ENCODE measurements around the gene TSKU. TPM values are rescaled to one million over a fixed set of nuclear protein-coding genes. Genes with fewer than 3 reads are reported as not detected.

The TSKU gene
- total RNA-seq, 2 experiments from 2014 or later, result 1.5 to 1.8 TPM

DNA sequence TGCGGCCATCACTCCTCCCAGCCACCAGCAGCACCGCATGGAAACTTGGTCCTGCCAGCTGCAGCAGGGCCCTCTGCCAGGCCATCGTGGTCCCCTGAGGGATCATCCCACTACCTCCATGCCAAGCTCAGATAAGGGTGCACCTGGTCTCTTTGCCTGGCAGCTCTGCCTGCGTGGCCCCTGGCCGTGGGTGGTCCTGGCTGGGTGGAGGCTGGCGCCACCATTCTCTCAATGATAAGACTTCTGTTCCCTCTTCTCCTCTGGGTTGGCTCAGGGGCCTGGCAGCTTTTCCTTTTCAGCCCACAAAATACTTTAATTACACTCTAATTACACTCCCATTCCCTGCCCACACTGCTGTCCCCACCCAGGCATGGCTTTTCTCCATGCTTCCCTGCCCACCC lies 26.8 kb upstream of the TSKU start:
- TF ChIP-seq, protein P1, sequence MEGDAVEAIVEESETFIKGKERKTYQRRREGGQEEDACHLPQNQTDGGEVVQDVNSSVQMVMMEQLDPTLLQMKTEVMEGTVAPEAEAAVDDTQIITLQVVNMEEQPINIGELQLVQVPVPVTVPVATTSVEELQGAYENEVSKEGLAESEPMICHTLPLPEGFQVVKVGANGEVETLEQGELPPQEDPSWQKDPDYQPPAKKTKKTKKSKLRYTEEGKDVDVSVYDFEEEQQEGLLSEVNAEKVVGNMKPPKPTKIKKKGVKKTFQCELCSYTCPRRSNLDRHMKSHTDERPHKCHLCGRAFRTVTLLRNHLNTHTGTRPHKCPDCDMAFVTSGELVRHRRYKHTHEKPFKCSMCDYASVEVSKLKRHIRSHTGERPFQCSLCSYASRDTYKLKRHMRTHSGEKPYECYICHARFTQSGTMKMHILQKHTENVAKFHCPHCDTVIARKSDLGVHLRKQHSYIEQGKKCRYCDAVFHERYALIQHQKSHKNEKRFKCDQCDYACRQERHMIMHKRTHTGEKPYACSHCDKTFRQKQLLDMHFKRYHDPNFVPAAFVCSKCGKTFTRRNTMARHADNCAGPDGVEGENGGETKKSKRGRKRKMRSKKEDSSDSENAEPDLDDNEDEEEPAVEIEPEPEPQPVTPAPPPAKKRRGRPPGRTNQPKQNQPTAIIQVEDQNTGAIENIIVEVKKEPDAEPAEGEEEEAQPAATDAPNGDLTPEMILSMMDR (conservative IDR thresholded peaks at IDR 0.05; ENCODE audit: low read length), result no peak
- TF ChIP-seq EZH2phosphoT487 (IDR thresholded peaks at IDR 0.05; ENCODE audit: borderline replicate concordance, low read depth, low read length), result no peak
- CTCF ChIA-PET (ENCODE audit: unreplicated experiment), result no interaction called here
- POLR2A ChIA-PET, result interaction anchor here (1.0 kb wide), 1 partner anchor 84 kb away, joined by 3 read pairs; no protein-coding TSS in a partner anchor

GRCh38 chr11:76758311-76758710 lies 24.8 kb upstream of the TSKU start:
- Histone ChIP-seq H3K4me2 (ENCODE audit: low read length) (no peak overlapping the region), H3K9me2 (ENCODE audit: insufficient read depth, low read length) (no peaks in the 10 kb centered on the region), H3K36me3 (ENCODE audit: insufficient read depth, low read length) (no peaks in the 10 kb centered on the region), H2AFZ (ENCODE audit: low read length) (no peak overlapping the region), H3K79me2 (ENCODE audit: insufficient read depth, low read depth, low read length) (no peaks in the 10 kb centered on the region), H3K4me3 (ENCODE audit: low read depth, low read length, poor library complexity, severe bottlenecking) (no peak overlapping the region), H3K27ac (ENCODE audit: low read depth, low read length, poor library complexity, severe bottlenecking) (no peak overlapping the region), H3K9me3 (ENCODE audit: low read length) (no peaks in the 10 kb centered on the region), H3K4me1 (ENCODE audit: insufficient read depth, low read length, poor library complexity, severe bottlenecking) (no peaks in the 10 kb centered on the region), H4K20me1 (ENCODE audit: insufficient read depth, low read length) (no peaks in the 10 kb centered on the region)
- intact Hi-C loops (cut with micrococcal nuclease; ENCODE audit: unreplicated experiment), result no loop called here
- ChIA-PET CTCF (ENCODE audit: unreplicated experiment) (no interaction called here), POLR2A (no interaction called here)
- no peak for DNase-seq (ENCODE audit: low spot score)
- TF ChIP-seq EZH2phosphoT487 (IDR thresholded peaks at IDR 0.05; ENCODE audit: borderline replicate concordance, low read depth, low read length), result no peak
- TF ChIP-seq, protein P1 (conservative IDR thresholded peaks at IDR 0.05; ENCODE audit: low read length), result no peak
- no TSS peak for BruUV-seq (replicated peaks)

More for the DNA sequence above, 26.8 kb upstream of the TSKU start:
- intact Hi-C loops (cut with micrococcal nuclease; ENCODE audit: unreplicated experiment), result no loop called here
- H3K79me2 ChIP-seq (ENCODE audit: insufficient read depth, low read depth, low read length), result no peaks in the 10 kb centered on the region
- no peak overlapping the region for H2AFZ ChIP-seq (ENCODE audit: low read length)
- no peak overlapping the region for H3K4me2 ChIP-seq (ENCODE audit: low read length)
- no peak for DNase-seq (ENCODE audit: low spot score)
- H3K27ac ChIP-seq (ENCODE audit: low read depth, low read length, poor library complexity, severe bottlenecking), result no peak overlapping the region
- H3K9me3 ChIP-seq (ENCODE audit: low read length), result no peaks in the 10 kb centered on the region
- no peaks in the 10 kb centered on the region for H3K36me3 ChIP-seq (ENCODE audit: insufficient read depth, low read length)
- H3K4me1 ChIP-seq (ENCODE audit: insufficient read depth, low read length, poor library complexity, severe bottlenecking), result no peaks in the 10 kb centered on the region
- H3K4me3 ChIP-seq (ENCODE audit: low read depth, low read length, poor library complexity, severe bottlenecking), result no peak overlapping the region
- no peaks in the 10 kb centered on the region for H4K20me1 ChIP-seq (ENCODE audit: insufficient read depth, low read length)
- BruUV-seq (replicated peaks), result no TSS peak
- no peaks in the 10 kb centered on the region for H3K9me2 ChIP-seq (ENCODE audit: insufficient read depth, low read length)

DNA sequence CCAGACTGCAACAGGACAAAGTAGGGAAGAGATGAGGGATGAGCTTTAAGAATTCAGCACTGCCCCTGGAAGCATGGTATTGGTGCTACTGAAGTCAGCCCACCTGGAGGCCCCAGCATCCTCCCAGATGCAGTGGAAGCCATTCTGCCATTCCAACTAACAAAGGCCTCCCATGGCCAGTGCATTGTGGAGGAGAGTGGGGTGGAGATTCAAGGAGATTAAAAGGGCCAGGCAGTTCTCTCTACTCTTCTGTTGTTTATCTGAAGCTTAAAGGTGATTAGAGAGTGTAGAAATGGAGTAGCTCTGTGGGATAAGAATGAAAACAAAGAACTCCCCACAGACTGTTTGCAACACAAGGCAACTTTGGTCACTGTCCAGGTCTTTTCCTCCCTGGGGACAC lies 24.1 kb upstream of the TSKU start:
- TF ChIP-seq, protein P1 (conservative IDR thresholded peaks at IDR 0.05; ENCODE audit: low read length), result no peak
- TF ChIP-seq EZH2phosphoT487 (IDR thresholded peaks at IDR 0.05; ENCODE audit: borderline replicate concordance, low read depth, low read length), result no peak
- ChIA-PET POLR2A (no interaction called here), CTCF (ENCODE audit: unreplicated experiment) (no interaction called here)
- Histone ChIP-seq H3K36me3 (ENCODE audit: insufficient read depth, low read length) (no peaks in the 10 kb centered on the region), H4K20me1 (ENCODE audit: insufficient read depth, low read length) (no peaks in the 10 kb centered on the region), H3K4me2 (ENCODE audit: low read length) (no peak overlapping the region), H3K79me2 (ENCODE audit: insufficient read depth, low read depth, low read length) (no peaks in the 10 kb centered on the region), H2AFZ (ENCODE audit: low read length) (no peak overlapping the region), H3K27ac (ENCODE audit: low read depth, low read length, poor library complexity, severe bottlenecking) (no peak overlapping the region), H3K4me1 (ENCODE audit: insufficient read depth, low read length, poor library complexity, severe bottlenecking) (no peaks in the 10 kb centered on the region), H3K9me2 (ENCODE audit: insufficient read depth, low read length) (no peaks in the 10 kb centered on the region), H3K9me3 (ENCODE audit: low read length) (no peaks in the 10 kb centered on the region), H3K4me3 (ENCODE audit: low read depth, low read length, poor library complexity, severe bottlenecking) (no peak overlapping the region)
- no TSS peak for BruUV-seq (replicated peaks)
- intact Hi-C loops (cut with micrococcal nuclease; ENCODE audit: unreplicated experiment), result no loop called here
- DNase-seq (ENCODE audit: low spot score), result no peak

Measured in OCI-LY7 (cell line).